ENCODE measurements around the gene ARID3A.
A peak's percentile ranks its signal among the peaks of the same experiment; 100 is the strongest.

The ARID3A gene

GRCh38 chr19:950352-951066 lies 24.7 kb downstream of the ARID3A start:
- no peak for TF ChIP-seq CTCF (IDR thresholded peaks at IDR 0.05)
- Histone ChIP-seq H3K27me3 (no peaks in the 10 kb centered on the region), H3K4me3 (ENCODE audit: low read depth in 1 of 2, low read length in 1 of 2) (no peak overlapping the region), H3K4me1 (ENCODE audit: control insufficient read depth in 1 of 2, insufficient read depth in 1 of 2, low read depth in 1 of 2, low read length in 1 of 2) (peaks cover 36 to 41% of the 10 kb centered on the region in 2 experiments), H3K27ac (no peak overlapping the region), H3K9me3 (no peaks in the 10 kb centered on the region), H3K36me3 (peaks cover 21% of the 10 kb centered on the region)

GRCh38 chr19:952049-952679 lies 26.3 kb downstream of the ARID3A start:
- Histone ChIP-seq H3K4me1 (ENCODE audit: control insufficient read depth in 1 of 2, insufficient read depth in 1 of 2, low read depth in 1 of 2, low read length in 1 of 2) (peaks cover 31 to 37% of the 10 kb centered on the region in 2 experiments), H3K9me3 (no peaks in the 10 kb centered on the region), H3K36me3 (peaks cover 18% of the 10 kb centered on the region), H3K27ac (peak overlapping the region; percentile 69), H3K27me3 (no peaks in the 10 kb centered on the region), H3K4me3 (ENCODE audit: low read depth in 1 of 2, low read length in 1 of 2) (peak overlapping the region; percentile 49 to 58)
- no peak for TF ChIP-seq CTCF (IDR thresholded peaks at IDR 0.05)

- Histone ChIP-seq H3K27ac (peak overlapping the region; percentile 69), H3K4me1 (ENCODE audit: control insufficient read depth in 1 of 2, insufficient read depth in 1 of 2, low read depth in 1 of 2, low read length in 1 of 2) (peaks cover 24 to 30% of the 10 kb centered on the region in 2 experiments), H3K36me3 (peaks cover 11% of the 10 kb centered on the region), H3K9me3 (no peaks in the 10 kb centered on the region), H3K4me3 (ENCODE audit: low read depth in 1 of 2, low read length in 1 of 2) (peak overlapping the region; percentile 49 to 58), H3K27me3 (no peaks in the 10 kb centered on the region)
- TF ChIP-seq CTCF (IDR thresholded peaks at IDR 0.05) = no peak
Observed at GRCh38 chr19:952680-953444, 27.0 kb downstream of the ARID3A start.

- H3K27ac ChIP-seq = peak overlapping the region; percentile 69
- H3K27me3 ChIP-seq = no peaks in the 10 kb centered on the region
- H3K36me3 ChIP-seq = peaks cover 5% of the 10 kb centered on the region
- no peaks in the 10 kb centered on the region for H3K9me3 ChIP-seq
- peak overlapping the region; percentile 49 to 58 for H3K4me3 ChIP-seq (ENCODE audit: low read depth in 1 of 2, low read length in 1 of 2)
- H3K4me1 ChIP-seq (ENCODE audit: control insufficient read depth in 1 of 2, insufficient read depth in 1 of 2, low read depth in 1 of 2, low read length in 1 of 2) = peaks cover 19 to 25% of the 10 kb centered on the region in 2 experiments
- no peak for TF ChIP-seq CTCF (IDR thresholded peaks at IDR 0.05)
Observed at GRCh38 chr19:953445-954271, 27.8 kb downstream of the ARID3A start.

GRCh38 chr19:954272-954671 lies 28.4 kb downstream of the ARID3A start:
- Histone ChIP-seq H3K36me3 (peaks cover 11% of the 10 kb centered on the region), H3K4me1 (ENCODE audit: control insufficient read depth in 1 of 2, insufficient read depth in 1 of 2, low read depth in 1 of 2, low read length in 1 of 2) (peaks cover 19 to 25% of the 10 kb centered on the region in 2 experiments), H3K27me3 (no peaks in the 10 kb centered on the region), H3K4me3 (ENCODE audit: low read depth in 1 of 2, low read length in 1 of 2) (no peak overlapping the region), H3K9me3 (no peaks in the 10 kb centered on the region), H3K27ac (no peak overlapping the region)
- TF ChIP-seq CTCF (IDR thresholded peaks at IDR 0.05) = no peak
